HG03575 (cell line): ENCODE measurements around the gene SOHLH2.

ENCODE experiments used
- ATAC-seq: cut with Tn5 transposase; IDR thresholded peaks from one replicate; pipeline ENCODE4 v1.9.1; 2021; ENCODE audit not compliant: unreplicated experiment, insufficient number of reproducible peaks, low FRiP score; ENCODE audit errors: extremely low read depth

The SOHLH2 gene

GRCh38 chr13:36193151-36193855 is 21.1 kb downstream of the SOHLH2 start:
- no peak for ATAC-seq

GRCh38 chr13:36192166-36192565 is 22.2 kb downstream of the SOHLH2 start:
- ATAC-seq: no peak

- no peak for ATAC-seq
Observed at GRCh38 chr13:36190771-36191170, 23.6 kb downstream of the SOHLH2 start.

GRCh38 chr13:36188441-36188840 is 25.9 kb downstream of the SOHLH2 start:
- ATAC-seq: no peak

GRCh38 chr13:36183901-36184300 is 30.5 kb downstream of the SOHLH2 start:
- ATAC-seq: no peak

GRCh38 chr13:36175621-36176020 is 38.7 kb downstream of the SOHLH2 start:
- no peak for ATAC-seq

- ATAC-seq: no peak
Observed at GRCh38 chr13:36174923-36175322, 39.4 kb downstream of the SOHLH2 start.

- ATAC-seq: no peak
Observed at GRCh38 chr13:36173571-36174322, 40.6 kb downstream of the SOHLH2 start.

GRCh38 chr13:36166046-36166445 is 48.3 kb downstream of the SOHLH2 start:
- ATAC-seq: no peak

GRCh38 chr13:36163809-36164308 is 50.5 kb downstream of the SOHLH2 start:
- no peak for ATAC-seq

GRCh38 chr13:36163286-36163685 is 51.1 kb downstream of the SOHLH2 start:
- ATAC-seq: no peak

- ATAC-seq: no peak
Observed at GRCh38 chr13:36160297-36160696, 54.1 kb downstream of the SOHLH2 start.

- no peak for ATAC-seq
Observed at GRCh38 chr13:36158611-36159010, 55.7 kb downstream of the SOHLH2 start.

GRCh38 chr13:36157480-36157879 is 56.9 kb downstream of the SOHLH2 start:
- no peak for ATAC-seq

GRCh38 chr13:36154567-36155291 is 59.6 kb downstream of the SOHLH2 start:
- ATAC-seq: no peak

GRCh38 chr13:36151591-36151990 is 62.8 kb downstream of the SOHLH2 start:
- ATAC-seq: no peak

GRCh38 chr13:36148446-36148845 is 65.9 kb downstream of the SOHLH2 start:
- no peak for ATAC-seq

GRCh38 chr13:36147330-36147729 is 67.0 kb downstream of the SOHLH2 start:
- no peak for ATAC-seq

GRCh38 chr13:36146511-36147269 is 67.7 kb downstream of the SOHLH2 start:
- no peak for ATAC-seq
